22Rv1 (cell line): ENCODE measurements around the gene ANG.

Source experiments
- CTCF ChIP-seq: fragments of 450-650 bp; IDR thresholded peaks from 2 replicates; pipeline ENCODE4 v1.5.1; 2017; ENCODE audit warnings: mild to moderate bottlenecking
- ZFX ChIP-seq: fragments of 450-650 bp; IDR thresholded peaks from 2 replicates; pipeline ENCODE4 v1.6.1; 2017; ENCODE audit warnings: antibody characterized with exemption, borderline replicate concordance

- TF ChIP-seq CTCF: no peak
- no peak for TF ChIP-seq ZFX
These were observed 5.3 kb upstream of the ANG start for GRCh38 chr14:20683125-20683890.
